Measurements from ENCODE around the gene SLC19A3. TPM values are rescaled to one million over a fixed set of nuclear protein-coding genes. Genes with fewer than 3 reads are reported as not detected.

SLC19A3 gene
- total RNA-seq, result 1 to 10 TPM; 1.7 to 9.3 (median 3.6) TPM
- under 1 TPM in 2 of 3 donors, not detected in 1; 0.43 to 0.56 TPM for polyA plus RNA-seq
- long read RNA-seq, donor 1, result 0 reads
- long read RNA-seq, donor 2, full-length matches to known transcripts, result 6 of 6 reads
- long read RNA-seq, donor 2, partial matches to known transcripts, result 0 of 6 reads
- long read RNA-seq, donor 2, other reads (novel, unspliced or antisense), result 0 of 6 reads
- long read RNA-seq, donor 3, result 0 reads
- long read RNA-seq, donor 4, result 0 reads
- long read RNA-seq, donor 5, result 0 reads
- long read RNA-seq, donor 6, result 0 reads
- long read RNA-seq, donor 7, result 0 reads
- long read RNA-seq, donor 8, result 0 reads
- long read RNA-seq, donor 9, result 0 reads
- long read RNA-seq, donor 10, full-length matches to known transcripts, result 6 of 6 reads
- long read RNA-seq, donor 10, partial matches to known transcripts, result 0 of 6 reads
- long read RNA-seq, donor 10, other reads (novel, unspliced or antisense), result 0 of 6 reads

- peaks cover 0 to 16% (median 13%) of the 10 kb centered on the region in 4 donors for H3K4me1 ChIP-seq
- intact Hi-C loops (cut with DNase I; ENCODE audit: low total_unique reads), result no loop called here
- H3K9me3 ChIP-seq, result no peaks in the 10 kb centered on the region
- DNase-seq, result peak; percentile 85 to 94
- H3K4me3 ChIP-seq, result peak within 1 kb of the TSS; percentile 27 to 45 (median 41)
- 5 to 8% (median 7%) methylated on average over 31 to 35 of the region's 35 CpGs for WGBS, 5 donors
- no peaks in the 10 kb centered on the region for H3K36me3 ChIP-seq
- H3K27me3 ChIP-seq, result no peaks in the 10 kb centered on the region
- H3K27ac ChIP-seq, result peak within 1 kb of the TSS in 4 of 5 donors; percentile 40 to 76 (median 50)
- TF ChIP-seq CTCF (IDR thresholded peaks at IDR 0.05) (no peak), POLR2AphosphoS5 (IDR thresholded peaks at IDR 0.05) (peak in 1 of 3 donors; percentile 44)
Measured at GRCh38 chr2:227717687-227718567, at the start of gene SLC19A3. Gene SLC19A3 (minus strand): TSS chr2:227718028. CDS start chr2:227702318, 15,710 bp downstream.

- peaks cover 0 to 9% (median 4%) of the 10 kb centered on the region in 4 donors for H3K4me1 ChIP-seq
- H3K9me3 ChIP-seq, result no peaks in the 10 kb centered on the region
- no peaks in the 10 kb centered on the region for H3K27me3 ChIP-seq
- H3K4me3 ChIP-seq, result no peak overlapping the region
- no peaks in the 10 kb centered on the region for H3K36me3 ChIP-seq
- WGBS, 5 donors, result 19 to 28% (median 25%) methylated on average over 11 of the region's 11 CpGs
- intact Hi-C loops (cut with DNase I; ENCODE audit: low total_unique reads), result loop anchor here (5.0 to 10.0 kb wide), 2 partner anchors 104 to 362 kb away; no protein-coding TSS in a partner anchor
- peak; percentile 85 to 91 for DNase-seq
- H3K27ac ChIP-seq, result no peak overlapping the region
- no peak for TF ChIP-seq POLR2A (IDR thresholded peaks at IDR 0.05)
- peak in 1 of 3 donors; percentile 66 for TF ChIP-seq POLR2AphosphoS5 (IDR thresholded peaks at IDR 0.05)
- peak in 5 of 7 experiments; percentile 80 to 88 (median 82) for TF ChIP-seq CTCF (IDR thresholded peaks at IDR 0.05)
- TF ChIP-seq EP300 (IDR thresholded peaks at IDR 0.05), result no peak
Measured at GRCh38 chr2:227766373-227766883, 48.6 kb upstream of the SLC19A3 start.

GRCh38 chr2:227765788-227766372, 48.1 kb upstream of the SLC19A3 start:
- WGBS, 5 donors, result 28 to 50% (median 44%) methylated on average over 4 of the region's 4 CpGs
- no peak for DNase-seq
- peaks cover 0 to 9% (median 4%) of the 10 kb centered on the region in 4 donors for H3K4me1 ChIP-seq
- no peaks in the 10 kb centered on the region for H3K9me3 ChIP-seq
- TF ChIP-seq POLR2A (IDR thresholded peaks at IDR 0.05) (no peak), POLR2AphosphoS5 (IDR thresholded peaks at IDR 0.05) (no peak)
- intact Hi-C loops (cut with DNase I; ENCODE audit: low total_unique reads), result loop anchor here (5.0 to 10.0 kb wide), 2 partner anchors 104 to 361 kb away; no protein-coding TSS in a partner anchor
- no peak overlapping the region for H3K4me3 ChIP-seq
- no peak overlapping the region for H3K27ac ChIP-seq
- no peaks in the 10 kb centered on the region for H3K36me3 ChIP-seq
- no peaks in the 10 kb centered on the region for H3K27me3 ChIP-seq

DNA sequence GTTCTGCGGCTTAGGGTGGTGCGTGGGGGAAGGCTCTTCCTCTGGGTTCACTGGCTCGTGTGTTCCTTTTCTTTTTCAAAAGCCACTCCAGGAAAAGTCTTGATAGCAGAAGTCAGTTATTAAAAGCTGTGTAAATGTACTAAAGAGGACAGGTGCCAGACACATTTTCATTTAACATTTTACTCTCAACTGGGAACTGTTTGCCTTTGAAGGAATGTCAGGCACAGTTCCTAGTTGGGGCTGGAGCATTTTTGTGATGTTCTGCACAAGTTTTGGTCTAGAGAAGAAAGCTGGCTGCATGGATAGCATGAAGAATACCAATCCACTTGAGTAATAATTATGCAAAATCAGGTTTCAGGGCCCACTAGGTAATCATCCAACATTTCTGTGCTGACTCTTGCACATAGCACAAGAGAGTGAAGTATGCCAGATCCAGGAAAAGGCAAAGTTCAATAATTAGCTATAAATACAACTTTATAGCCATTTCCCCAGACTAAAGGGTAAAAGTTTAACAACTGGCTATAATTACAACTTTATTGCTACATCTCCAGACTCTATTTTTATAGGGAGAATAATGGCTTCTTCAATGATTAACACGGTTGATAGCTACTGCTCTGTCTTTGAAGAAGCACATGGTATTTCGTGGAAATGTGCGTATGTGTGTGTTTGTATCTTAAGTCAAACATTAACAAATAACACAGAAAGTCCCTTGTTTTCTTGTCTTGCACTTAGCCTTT, 44.1 kb upstream of the SLC19A3 start:
- DNase-seq, result peak in 1 of 2 donors; percentile 40

More for the DNA sequence above, 44.1 kb upstream of the SLC19A3 start:
- no peak overlapping the region for H3K4me3 ChIP-seq
- H3K9me3 ChIP-seq, result no peaks in the 10 kb centered on the region
- H3K36me3 ChIP-seq, result no peaks in the 10 kb centered on the region
- WGBS, 5 donors, result 39 to 57% (median 51%) methylated on average over 6 of the region's 6 CpGs
- peaks cover 0 to 9% (median 4%) of the 10 kb centered on the region in 4 donors for H3K4me1 ChIP-seq
- intact Hi-C loops (cut with DNase I; ENCODE audit: low total_unique reads), result loop anchor here (10.0 kb wide), 1 partner anchor 357 kb away; no protein-coding TSS in a partner anchor
- no peaks in the 10 kb centered on the region for H3K27me3 ChIP-seq
- H3K27ac ChIP-seq, result no peak overlapping the region
- TF ChIP-seq POLR2A (IDR thresholded peaks at IDR 0.05) (no peak), POLR2AphosphoS5 (IDR thresholded peaks at IDR 0.05) (no peak), EP300 (IDR thresholded peaks at IDR 0.05) (no peak), CTCF (IDR thresholded peaks at IDR 0.05) (no peak)

All from stomach (tissue), 19 donors.